ENCODE results near the gene ZNF426.
"Not testable (repeated sequence)": the region's sequence is repeated elsewhere in the genome, so short reads cannot be mapped to it uniquely, and the experiment has no call there.

The ZNF426 gene

DNA sequence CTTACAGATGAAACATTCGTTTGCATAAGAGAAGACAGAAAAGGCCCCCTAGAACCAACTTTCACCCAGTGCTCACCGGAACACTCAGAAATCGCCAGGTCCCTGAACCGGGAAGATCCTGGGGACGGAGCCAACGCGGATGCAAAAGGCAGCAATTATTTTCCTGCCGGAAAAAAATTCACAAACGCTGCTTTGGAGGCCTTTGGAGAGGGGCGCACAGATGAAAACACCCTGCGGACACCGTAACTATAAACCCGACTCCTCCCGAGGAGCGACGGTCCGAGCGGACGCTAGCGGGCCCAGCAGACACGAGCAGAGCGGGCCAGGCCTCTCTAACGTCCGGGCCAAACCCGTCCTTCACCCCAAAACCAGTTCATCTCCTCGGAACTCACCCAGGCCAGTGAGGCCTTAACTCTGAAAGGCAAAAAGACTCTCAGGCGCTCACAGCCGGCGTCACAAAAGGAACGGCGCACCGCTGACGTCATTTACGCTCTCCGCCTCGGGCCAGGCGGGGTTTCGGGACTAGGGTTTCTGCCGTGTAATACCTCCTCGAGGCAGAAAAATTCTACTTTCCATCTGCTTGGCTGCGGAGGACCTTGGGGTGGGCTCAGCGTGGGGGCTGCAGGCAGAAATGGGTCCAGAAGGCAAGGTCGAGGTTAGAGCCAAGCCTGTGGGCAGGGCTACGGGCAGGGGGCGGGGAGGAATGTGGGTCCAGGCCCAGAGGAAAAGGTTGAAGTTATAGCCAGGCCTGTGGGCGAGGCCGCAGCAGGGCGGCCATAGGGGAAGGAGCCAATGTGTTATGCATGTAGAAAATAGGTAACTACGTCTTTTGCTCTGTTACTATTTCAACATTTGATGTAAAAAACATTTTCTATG lies at the start of gene ZNF426:
Gene ZNF426, minus strand, starts transcription at position 463 of the 876 bp plus-strand sequence. CDS start 2,413 bp downstream, outside the sequence.
- DNase-seq, result peak; percentile 88

DNA sequence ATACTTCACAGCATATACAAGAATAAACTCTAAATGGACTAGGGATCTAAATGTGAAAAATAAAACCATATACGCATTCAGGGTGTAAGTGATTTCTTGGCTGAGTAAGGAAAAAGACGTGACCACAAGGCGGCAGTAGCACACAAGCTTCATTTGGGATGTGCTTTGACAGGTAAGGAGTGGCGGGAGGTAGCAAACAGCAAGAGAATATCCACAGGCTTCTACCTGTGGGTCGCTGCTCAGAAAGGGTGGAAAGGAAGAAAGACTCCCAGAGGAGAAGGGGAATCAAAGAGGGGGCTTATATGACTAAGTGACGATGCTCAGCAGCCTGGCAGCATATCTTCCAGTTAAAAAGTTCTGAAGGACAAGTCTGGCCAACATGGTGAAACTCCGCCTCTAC lies 48.3 kb upstream of the ZNF426 start:
- peak; percentile 85 for DNase-seq

DNA sequence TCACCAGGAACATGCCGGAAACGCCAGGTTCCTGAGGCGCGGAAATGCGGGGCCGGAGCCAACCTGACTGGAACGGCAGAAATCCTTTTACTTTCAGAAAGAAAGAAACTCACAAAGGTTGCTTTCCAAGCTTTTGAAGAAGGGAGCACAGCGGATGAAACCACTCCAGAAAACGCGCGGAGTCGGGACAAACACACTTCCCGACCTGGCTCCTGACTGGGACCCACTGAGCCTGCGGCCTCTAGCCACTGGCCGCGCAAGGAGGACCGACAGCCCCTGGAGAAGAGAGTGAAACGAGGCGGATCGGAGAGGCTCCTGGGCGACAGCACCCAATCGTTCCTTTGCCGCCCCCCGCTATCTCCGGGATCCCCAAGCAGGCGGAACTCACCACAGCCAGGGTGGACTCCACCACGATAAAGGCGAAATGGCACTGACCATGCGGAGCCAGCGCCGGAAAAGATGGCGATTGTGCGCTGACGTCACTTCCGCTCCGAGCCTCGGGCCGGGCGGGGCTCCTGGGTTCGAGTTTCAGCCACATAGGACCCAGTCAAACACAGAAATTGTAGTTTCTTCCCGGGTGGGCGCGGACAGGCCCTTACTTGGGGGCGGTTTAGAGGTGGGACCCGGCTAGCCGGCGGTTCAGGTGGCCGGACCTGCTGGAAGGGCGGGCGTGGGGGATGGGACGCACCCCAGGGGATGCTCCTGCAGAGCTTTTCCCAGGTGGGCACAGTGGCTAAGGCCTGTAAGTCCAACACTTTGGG lies 45.8 kb upstream of the ZNF426 start, which contains the start of gene ZNF121:
Gene ZNF121, minus strand, starts transcription at position 432 of the 761 bp plus-strand sequence. CDS start 16,407 bp downstream, outside the sequence.
- DNase-seq, result peak; percentile 85

DNA sequence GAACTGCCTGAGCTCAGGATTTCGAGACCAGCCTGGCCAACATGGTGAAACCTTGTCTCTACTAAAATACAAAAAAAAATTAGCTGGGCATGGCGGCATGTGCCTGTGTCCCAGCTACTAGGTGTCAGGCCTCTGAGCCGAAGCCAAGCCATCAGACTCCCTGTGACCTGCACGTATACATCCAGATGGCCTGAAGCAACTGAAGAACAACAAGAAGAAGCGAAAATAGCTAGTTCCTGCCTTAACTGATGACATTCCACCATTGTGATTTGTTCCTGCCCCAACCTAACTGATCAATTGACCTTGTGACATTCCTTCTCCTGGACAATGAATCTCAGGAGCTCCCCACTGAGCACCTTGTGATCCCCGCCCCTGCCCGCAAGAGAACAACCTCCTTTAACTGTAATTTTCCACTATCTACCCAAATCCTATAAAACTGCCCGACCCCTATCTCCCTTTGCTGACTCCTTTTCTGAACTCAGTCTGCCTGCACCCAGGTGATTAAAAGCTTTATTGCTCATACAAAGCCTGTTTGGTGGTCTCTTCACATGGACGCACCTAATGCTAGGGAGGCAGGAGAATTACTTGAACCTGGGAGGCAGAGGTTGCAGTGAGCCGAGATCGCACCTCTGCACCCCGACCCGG lies 43.8 kb upstream of the ZNF426 start:
- DNase-seq, result not testable (repeated sequence)

DNA sequence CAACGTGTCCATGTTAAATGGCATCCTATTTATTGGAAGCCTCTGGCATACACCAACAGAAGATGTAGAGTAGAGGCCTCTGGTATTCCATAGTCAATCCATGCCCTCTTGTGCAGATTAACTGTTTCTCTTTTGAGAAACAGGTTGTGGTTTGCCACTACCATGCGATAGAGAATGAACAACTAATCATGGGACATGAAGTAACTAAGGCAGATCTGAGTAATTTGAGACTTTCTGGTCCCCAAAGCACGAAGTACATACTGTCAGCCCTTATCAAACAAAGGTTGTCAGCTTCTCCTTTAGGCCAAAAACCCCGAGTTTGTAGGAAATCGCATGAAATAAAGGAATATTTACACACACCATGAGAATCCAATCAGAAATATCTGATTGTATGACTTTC lies 42.3 kb upstream of the ZNF426 start:
- DNase-seq, result no peak

DNA sequence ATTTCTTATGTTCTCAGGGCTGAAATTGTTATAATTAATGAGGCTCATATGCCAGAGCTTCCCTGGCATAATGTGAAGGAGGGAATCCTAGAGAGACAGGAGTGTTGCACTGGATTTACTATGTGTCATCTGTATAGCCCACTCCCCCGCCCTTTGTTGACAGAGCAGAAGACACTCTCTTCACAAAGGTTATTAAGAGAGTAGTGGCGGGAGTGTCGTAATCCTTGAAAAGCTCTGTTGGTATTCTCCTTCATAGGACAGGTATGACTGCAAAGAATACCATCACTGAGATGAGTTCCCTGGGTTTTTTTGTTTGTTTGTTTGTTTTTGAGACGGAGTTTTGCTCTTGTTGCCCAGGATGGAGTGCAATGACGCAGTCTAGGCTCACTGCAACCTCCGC lies 31.8 kb upstream of the ZNF426 start:
- DNase-seq, result no peak

DNA sequence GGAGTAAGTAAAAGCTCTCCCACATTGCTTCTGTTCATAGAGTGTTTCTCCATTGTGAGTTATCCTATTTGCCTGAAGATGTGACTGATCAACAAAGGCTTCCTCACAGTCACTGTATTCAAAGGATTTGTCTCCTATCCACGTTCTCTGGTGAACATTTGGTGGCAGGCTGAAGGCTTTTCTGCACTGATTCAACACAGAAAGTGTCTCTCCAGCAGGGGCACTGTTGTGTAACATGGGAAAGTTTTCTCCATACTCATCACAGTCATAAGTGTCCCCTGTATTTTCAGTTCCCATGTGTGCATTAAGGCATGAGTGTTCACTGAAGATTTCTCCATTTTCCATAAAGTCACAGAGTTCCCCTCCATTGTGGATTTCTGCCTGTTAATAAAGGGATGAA lies 28.3 kb upstream of the ZNF426 start:
- DNase-seq, result no peak

DNA sequence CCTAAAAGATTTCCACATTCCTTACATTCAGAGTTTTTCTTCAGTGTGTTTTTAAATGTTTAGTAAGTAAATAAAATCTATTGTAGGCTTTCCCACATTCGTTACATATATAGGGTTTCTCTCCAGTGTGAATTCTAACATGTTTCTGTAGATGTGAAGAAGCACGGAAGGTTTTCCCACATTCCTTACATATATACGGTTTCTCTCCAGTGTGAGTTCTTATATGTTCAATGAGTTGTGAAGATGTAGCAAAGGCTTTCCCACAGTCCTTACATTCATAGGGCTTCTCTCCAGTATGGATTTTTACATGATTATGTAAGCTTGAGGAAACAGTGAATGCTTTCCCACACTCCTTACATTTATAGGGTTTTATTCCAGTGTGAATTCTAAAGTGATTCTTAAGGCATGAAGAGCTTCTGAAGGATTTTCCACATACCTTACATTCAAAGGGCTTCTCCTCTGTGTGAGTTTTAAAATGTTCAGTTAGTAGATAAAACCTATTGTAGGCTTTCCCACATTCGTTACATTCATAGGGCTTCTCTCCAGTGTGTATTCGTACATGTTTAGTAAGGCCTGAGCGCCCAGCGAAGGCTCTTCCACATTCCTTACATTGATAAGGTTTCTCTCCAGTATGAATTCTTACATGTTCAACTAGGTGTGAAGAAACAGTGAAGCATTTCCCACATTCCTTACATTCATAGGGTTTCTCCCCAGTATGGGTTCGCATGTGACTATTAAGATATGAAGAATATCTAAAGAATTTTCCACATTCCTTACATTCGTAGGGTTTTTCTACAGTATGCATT lies 27.7 kb upstream of the ZNF426 start:
- no peak for DNase-seq

DNA sequence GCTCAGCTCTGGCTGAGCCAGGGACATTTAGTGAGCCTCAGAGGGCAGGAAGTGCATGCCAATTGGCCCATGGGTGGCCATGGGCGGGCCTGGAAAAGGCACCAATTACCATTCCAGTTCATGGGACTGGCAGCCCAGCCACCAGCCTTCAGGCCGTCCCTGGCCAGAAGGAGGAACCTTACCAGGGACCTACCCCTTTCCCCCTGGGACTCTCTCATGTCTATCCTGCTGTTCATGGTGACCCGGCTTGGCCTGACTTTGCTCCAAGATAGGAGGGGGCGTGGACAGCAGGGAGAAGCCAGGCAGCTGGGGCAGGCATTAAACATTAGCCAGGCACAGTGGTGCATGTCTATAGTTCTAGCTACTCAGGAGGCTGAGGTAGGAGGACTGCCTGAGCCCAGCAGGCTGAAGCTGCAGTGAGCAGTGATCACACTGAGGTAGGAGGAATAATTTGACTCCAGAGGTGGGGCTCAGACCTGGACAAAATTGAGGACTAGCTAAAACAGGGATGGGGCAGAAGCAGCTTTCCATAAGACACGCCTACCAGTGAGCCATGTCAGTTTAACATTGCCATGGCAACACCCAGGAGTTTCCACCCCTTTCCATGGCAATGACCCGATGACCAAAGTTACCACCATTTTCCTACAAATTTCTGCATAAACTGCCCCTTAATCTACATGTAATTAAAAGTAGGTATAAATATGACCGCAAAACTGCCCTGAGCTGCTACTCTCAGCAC lies 14.3 kb upstream of the ZNF426 start:
- no peak for DNase-seq

- DNase-seq, result no peak
Measured at GRCh38 chr19:9547870-9548269, 9.4 kb upstream of the ZNF426 start.

DNA sequence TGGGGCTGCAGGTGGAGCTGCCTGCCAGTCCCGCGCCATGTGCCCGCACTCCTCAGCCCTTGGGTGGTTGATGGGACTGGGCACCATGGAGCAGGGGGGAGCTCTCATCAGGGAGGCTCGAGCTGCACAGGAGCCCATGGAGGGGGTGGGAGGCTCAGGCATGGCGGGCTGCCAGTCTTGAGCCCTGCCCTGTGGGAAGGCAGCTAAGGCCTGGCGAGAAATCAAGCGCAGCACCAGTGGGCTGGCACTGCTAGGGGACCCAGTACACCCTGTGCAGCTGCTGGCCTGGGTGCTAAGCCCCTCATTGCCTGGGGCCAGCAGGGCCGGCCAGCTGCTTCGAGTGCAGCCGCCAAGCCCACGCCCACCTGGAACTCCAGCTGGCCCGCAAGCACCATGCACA lies 2.8 kb upstream of the ZNF426 start:
- DNase-seq, result not testable (repeated sequence)

DNA sequence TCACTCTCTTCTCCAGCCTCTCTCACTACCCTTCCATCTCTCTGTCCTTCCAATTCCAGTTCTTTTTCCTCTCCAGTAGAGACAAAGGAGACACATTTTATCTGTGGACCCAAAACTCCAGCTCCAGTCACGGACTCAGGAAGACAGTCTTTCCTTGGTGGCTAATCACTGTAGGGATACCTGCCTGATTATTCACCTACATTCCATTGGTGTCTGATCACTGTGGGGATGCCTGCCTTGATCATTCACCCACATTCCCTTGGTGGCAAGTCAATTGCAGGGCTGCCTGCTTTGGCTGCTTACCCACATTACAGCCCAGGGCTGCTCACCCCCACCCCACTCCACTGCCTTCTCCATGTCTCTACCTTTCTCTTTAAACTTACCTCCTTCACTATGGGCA lies 1.5 kb upstream of the ZNF426 start:
- not testable (repeated sequence) for DNase-seq

DNA sequence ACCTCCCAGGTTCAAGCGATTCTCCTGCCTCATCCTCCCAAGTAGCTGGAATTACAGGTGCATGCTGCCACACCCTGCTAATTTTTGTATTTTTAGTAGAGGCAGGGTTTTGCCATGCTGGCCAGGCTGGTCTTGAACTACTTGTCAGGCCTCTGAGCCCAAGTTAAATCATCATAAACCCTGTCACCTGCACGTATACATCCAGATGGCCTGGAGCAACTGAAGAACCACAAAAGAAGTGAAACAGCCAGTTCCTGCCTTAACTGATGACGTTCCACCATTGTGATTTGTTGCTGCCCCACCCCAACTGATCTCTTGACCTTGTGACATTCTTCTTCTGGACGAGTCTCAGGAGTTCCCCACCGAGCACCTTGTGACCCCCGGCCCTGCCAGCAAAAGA lies 756 bp upstream of the ZNF426 start:
- not testable (repeated sequence) for DNase-seq

DNA sequence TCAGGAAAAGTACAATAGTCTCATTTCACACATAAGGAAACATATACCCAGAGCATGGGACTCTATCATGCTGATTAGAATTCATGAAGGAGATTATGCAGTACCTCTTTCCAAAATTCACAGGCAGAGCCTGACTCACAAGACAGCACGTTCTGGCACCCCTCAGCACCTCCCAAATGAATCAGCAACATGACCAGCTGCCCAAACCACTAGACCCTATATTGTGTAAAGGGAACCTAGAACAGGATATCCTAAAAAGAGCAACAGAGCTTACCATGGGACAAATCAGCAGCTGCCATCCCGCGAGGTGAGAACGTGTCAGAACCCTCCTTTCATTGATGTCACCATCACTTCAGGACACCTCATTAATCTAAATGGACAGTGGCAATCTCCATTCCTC lies 2.5 kb downstream of the ZNF426 start:
- DNase-seq, result no peak

DNA sequence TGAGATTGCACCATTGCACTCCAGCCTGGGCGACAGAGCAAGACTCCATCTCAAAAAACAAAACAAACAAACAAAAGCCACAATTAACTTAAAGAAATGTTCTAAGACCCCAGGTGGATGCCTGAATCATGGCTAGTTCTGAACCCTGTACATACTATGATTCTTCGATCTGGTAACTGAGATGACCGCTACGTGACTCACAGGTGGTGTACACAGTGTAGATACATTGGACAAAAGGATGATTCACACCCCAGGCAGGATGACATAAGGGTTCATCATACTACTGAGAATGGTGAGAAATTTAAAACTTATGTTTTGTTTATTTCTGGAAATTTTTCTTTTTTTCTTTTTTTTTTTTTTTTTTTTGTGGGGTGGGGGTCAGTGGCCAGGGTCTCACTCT lies 6.5 kb downstream of the ZNF426 start:
- DNase-seq, result no peak

GRCh38 chr19:9528757-9529336 lies 9.6 kb downstream of the ZNF426 start:
- DNase-seq, result no peak

DNA sequence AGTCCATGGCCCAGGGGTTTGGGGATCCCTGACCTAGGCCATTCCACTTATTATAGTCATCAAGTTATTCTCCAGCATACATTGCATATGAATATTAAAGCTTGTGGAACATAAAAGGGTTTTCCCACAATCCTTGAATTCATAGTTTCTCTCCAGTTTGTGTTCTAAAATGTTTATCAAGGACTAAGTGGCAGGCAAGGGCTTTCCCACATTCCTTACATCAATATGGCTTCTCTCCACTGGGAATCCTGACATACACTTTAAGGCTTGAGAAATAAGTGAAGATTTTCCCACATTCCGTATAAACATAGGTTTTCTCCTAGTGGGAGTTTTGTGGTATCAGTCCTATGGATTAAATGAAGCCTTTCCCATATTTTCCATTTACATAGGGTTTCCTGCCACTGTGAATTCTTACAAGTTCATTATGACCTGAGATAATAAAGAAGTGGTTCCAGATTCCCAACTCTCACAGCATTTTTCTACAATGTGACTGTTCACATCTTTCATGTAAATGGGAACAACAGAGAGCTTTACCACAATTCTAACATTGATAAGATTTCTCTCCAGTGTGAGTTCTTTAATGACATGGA lies 14.5 kb downstream of the ZNF426 start:
- DNase-seq, result no peak

DNA sequence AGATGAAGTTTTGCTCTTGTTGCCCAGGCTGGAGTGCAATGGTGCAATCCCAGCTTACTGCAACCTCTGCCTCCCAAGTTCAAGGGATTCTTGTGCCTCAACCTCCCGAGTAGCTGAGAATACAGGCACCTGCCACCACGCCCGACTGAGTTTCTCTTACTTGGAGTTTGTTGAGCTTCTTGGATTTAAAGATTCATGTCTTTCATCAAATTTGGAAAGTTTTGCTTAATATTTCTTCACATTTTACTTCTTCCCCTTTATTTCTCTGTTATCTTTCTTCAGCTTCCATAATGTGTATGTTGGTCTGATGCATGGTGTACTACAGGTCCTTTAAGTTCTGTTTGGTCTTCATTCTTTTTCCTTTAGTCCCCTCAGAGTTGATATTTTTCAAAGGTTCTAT lies 31.2 kb downstream of the ZNF426 start:
- DNase-seq, result no peak

DNA sequence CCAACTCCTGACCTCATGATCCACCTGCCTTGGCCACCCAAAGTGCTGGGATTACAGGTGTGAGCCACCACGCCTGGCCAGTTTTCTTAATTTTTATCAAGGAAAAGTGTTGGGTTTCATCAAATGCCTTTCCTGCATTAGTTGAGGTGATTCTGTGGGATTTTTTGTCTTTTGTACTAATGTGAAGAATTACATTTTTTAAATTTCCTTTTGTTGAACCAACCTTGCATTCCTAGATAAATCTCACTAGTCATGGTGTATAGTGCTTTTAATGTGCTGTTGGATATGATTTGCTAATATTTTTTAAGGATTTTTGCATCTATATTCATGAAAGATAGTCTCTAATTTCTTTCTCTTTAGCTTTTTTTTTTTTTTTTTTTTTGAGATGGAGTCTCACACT lies 37.6 kb downstream of the ZNF426 start:
- DNase-seq, result no peak

DNA sequence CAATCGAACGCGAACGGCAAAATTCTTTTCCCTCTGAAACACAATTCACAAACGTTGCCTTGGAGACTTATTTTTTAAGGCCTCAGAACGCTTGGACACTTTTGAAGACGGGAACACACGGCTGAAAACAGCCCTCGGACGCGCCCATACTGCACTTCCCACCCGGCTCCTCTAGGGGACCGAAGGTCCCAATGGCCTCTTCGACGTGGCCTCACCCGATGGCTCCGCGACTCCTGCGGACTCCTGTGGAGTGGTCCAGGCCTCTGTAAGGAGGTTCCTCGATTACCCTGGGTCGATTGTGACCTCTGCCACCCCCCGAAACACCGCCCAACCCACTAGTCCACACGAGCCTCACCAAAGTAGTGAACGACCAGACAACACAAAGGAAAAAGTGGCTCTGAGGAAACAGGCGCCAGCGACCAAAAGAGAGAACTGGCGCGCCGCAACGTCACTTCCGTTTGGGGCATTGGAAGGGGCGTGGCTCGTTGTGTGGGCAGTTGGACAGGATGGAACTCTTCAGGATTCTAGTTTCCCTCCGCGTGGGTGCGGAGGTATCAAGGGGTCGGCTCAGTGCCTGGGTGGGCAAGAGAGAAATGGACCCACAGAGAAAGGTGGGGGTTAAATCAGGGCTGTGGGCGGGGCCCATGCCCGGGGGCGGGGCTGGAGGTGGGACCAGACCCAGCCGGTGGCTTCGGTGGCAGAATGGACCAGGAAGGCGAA lies 40.1 kb downstream of the ZNF426 start, which contains the start of gene ZNF560:
Gene ZNF560, minus strand, starts transcription at position 434 of the 720 bp plus-strand sequence. CDS start 23,303 bp downstream, outside the sequence.
- DNase-seq, result no peak
